TTC549 (cell line): ENCODE data around the gene TCHH.
"Not testable (repeated sequence)": the region's sequence is repeated elsewhere in the genome, so short reads cannot be mapped to it uniquely, and the experiment has no call there.

Source experiments
- FAIRE-seq: peaks from 2 replicates; lab custom pipeline; 2012; peaks lifted over from hg19 to GRCh38; lab: Jason Lieb, UNC

TCHH gene, protein sequence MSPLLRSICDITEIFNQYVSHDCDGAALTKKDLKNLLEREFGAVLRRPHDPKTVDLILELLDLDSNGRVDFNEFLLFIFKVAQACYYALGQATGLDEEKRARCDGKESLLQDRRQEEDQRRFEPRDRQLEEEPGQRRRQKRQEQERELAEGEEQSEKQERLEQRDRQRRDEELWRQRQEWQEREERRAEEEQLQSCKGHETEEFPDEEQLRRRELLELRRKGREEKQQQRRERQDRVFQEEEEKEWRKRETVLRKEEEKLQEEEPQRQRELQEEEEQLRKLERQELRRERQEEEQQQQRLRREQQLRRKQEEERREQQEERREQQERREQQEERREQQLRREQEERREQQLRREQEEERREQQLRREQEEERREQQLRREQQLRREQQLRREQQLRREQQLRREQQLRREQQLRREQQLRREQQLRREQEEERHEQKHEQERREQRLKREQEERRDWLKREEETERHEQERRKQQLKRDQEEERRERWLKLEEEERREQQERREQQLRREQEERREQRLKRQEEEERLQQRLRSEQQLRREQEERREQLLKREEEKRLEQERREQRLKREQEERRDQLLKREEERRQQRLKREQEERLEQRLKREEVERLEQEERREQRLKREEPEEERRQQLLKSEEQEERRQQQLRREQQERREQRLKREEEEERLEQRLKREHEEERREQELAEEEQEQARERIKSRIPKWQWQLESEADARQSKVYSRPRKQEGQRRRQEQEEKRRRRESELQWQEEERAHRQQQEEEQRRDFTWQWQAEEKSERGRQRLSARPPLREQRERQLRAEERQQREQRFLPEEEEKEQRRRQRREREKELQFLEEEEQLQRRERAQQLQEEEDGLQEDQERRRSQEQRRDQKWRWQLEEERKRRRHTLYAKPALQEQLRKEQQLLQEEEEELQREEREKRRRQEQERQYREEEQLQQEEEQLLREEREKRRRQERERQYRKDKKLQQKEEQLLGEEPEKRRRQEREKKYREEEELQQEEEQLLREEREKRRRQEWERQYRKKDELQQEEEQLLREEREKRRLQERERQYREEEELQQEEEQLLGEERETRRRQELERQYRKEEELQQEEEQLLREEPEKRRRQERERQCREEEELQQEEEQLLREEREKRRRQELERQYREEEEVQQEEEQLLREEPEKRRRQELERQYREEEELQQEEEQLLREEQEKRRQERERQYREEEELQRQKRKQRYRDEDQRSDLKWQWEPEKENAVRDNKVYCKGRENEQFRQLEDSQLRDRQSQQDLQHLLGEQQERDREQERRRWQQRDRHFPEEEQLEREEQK (N-terminal part only)

DNA sequence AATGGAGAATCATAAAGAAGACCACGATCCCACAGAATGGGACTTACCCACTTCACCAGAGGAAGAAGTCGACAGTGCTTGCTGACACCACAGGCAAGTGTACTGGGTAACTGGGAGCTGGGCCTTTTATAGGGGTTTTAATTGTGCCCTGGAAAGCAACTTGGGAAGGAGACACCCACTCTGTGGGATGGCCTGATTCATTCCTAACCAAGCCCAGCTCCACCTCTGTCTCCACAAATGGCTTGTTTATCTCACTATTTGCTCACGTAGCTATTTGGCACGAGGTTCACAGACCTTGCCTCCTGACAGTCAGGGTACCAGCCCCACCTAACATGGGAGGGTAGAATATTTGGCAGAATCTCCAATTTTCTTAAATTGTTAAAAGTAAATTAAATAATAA, at the start of gene TCHH:
TSS of gene TCHH (minus strand) at position 101 of the 400 bp plus-strand sequence. CDS start 1,364 bp downstream, outside the sequence.
- FAIRE-seq: no peak

DNA sequence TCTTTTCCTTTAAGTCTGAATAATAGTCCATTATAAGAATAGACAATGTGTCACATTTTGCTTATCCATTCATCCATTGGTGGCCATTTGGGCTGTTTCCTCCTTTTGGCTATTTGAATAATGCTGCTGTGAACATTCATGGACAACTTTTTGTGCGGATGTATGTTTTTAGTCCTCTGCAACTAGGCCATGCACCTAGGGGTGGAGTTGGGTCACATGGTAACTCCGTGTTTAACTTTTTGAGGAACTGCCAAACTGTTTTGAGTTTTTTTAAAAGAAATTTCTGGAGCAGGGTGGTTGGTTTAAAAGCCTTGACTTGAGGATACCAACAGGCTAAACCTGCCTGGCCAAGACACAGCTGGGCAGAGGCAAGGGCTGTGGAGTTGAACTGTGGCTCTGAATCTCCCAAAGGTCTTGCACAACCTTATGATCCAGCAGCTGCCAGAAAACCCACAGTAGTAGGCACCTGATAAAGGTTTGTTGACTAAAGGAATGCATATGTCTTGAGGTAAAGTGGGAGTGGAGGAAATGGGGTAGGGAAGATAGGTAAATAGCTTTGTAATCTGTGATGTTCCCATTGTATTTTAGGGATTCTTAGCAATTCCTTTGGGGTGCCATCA, 49.4 kb upstream of the TCHH start:
- no peak for FAIRE-seq

DNA sequence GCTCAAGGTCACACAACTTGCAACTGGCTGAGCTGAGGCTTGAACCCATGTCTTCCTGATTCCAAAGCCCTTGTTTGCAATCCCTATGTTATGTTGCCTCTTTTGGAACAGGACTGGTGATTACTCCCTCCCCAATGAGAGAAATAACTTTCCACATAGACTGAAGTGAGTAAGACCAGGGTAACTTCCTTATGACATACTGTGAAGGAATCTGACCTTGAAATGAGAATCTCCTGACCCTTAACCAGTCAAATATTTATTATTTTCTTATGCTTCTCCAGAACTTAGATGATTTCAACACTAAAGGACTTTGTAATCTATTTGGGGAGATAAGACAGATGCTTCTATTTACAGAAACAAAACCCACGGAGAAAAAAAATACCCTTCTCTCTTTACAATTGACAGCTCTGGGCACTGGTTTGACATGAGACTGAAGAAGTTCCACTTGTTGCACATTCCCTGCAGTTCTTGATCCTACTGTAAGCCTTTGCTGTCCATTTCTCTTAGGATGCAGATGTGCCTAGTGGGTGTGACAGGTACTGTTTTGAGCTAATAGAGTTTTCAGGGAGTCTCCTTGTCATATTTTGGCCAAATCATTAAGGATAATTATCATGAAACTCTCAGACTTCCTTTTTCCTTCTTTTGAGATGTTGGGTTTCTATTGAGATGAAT, 47.7 kb upstream of the TCHH start:
- no peak for FAIRE-seq

DNA sequence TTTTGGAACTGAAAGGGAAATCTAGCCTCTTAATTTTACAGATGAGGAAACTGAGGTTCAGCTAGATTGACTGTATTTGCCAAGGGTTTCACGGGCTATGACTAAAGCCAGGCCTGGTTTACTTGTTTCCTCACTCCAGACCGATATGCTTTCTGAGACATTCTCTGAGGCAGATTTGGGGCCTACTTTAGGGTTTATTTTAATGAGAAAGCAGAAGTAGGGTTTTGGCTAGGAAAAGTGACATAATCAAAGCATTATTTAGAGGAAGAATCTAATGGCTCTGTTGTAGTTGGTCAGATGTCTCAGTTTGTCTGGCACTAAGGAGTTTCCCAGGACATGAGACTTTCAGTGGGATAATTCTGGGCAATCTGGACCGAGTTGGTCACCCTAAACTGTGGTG, 45.3 kb upstream of the TCHH start:
- FAIRE-seq: no peak

DNA sequence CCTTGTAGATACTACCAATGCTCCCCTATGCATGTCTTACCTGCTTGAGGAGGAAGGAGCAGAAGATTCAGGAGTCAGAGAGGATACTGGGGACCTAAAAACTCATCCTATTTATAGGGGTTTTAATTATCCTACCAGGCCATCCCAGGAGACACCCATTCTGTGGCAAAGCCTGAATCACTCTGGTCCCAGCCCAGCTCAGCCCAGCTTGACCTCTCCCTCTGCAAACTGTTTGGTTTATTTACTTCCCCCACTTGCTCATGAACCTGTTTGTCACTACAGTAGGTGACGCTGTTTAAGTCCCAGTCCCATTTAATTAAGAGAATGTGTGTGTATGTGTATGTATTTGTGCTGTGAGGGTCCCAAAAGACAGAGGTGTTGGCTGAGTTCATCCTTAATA, 43.9 kb upstream of the TCHH start, which contains the start of gene RPTN:
TSS of gene RPTN (minus strand) at position 85 of the 400 bp plus-strand sequence. CDS start 1,339 bp downstream, outside the sequence.
- FAIRE-seq: no peak

DNA sequence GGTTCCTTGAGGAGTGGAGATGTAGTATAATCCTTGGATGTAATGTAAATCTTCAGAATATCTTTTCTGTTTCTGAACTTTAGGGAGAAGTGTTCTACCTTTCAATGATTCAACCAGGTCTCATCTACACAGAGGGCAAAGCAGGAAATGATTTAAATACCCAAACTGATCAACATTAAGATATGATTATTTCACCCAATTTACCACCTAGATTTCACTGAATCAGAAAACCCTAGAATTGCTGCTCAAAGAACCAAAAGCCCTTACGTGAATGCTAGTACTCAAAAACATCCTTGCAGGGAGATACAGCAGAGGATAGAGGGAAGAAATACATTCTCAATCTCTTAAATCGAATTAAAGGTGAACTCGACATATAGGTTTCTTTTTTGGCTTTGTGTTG, 38.8 kb upstream of the TCHH start:
- no peak for FAIRE-seq

DNA sequence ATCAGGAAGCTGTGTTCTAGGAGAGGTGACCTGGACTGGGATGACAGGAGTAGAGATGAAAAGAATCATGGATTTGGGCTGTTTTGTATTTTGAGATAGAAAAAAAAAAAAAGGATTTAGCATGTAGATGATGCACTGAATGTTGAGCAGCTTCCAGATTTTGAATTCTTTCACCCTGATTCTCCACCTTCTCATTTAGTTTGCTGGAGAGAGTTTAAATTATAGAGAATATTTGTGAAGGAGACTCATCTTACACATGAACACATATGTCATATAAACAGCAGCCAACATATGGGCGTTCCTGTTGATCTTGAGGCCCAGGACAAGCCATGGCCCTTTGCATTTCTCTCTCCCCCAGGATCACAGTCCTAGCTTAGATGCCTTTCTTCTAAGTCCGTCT, 36.4 kb upstream of the TCHH start:
- FAIRE-seq: no peak

DNA sequence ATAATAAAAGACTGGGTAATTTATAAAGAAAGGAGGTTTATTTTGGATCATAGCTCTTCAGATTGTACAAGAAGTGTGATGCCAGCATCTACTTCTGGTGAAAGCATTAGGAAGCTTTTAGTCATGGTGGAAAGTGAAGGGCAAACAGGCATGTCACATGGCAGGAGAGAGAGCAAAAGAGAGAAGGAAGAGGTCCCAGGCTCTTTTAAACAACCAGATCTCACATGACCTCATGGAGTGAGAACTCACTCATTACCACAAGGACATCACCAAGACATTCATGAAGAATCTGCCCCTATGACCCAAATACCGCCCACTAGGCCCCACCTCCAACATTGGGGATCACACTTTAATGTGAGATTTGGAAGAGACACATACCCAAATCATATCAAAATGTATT, 33.7 kb upstream of the TCHH start:
- FAIRE-seq: no peak

DNA sequence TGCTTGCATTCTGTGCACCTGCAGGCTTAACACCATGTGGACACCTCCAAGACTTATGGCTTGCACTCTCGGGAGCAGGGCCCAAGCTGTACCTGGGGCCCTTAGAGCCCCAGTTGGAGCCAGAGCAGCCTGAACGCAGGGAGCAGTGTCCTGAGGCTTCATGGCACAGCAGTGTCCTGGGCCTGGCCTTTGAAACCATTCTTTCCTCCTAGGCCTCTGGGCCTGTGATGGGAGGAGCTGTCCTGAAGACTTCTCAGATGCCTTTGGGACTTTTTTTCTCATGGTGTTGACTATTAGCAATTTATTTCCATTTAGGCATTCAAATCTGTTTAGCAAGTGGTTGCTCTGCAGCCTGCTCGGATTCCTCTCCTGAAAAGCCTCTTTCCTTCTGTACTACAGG, 32.8 kb upstream of the TCHH start:
- no peak for FAIRE-seq

DNA sequence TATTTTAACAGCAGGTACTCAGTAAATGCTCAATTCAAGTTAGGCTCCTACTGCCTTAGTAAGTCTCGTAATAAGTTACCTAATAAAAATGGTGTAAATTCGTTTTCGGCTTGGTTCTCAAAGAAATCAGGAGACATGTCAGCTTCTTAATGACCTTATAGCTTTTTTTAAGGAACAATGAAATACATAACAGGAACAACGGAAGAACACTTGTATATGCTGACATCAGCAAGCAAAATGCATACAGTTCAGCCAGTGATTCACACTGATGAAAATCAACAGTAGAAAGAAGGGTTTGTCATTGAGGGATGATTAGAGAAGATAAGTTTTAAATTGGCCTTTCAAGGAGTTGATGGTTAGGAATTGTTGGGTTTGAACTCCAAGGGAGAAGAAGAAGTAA, 30.5 kb upstream of the TCHH start:
- no peak for FAIRE-seq

DNA sequence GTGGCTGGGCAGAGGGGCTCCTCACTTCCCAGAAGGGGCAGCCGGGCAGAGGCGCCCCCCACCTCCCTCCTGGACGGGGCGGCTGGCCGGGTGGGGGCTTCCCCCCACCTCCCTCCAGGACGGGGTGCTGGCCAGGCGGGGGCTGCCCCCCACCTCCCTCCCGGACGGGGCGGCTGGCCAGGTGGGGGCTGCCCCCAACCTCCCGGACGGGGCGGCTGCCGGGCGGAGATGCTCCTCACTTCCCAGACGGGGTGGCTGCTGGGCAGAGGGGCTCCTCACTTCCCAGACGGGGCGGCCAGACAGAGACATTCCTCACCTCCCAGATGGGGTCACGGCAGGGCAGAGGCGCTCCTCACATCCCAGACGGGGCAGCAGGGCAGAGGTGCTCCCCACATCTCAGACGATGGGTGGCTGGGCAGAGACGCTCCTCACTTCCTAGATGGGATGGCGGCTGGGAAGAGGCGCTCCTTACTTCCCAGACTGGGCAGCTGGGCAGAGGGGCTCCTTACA, 29.5 kb upstream of the TCHH start:
- not testable (repeated sequence) for FAIRE-seq

DNA sequence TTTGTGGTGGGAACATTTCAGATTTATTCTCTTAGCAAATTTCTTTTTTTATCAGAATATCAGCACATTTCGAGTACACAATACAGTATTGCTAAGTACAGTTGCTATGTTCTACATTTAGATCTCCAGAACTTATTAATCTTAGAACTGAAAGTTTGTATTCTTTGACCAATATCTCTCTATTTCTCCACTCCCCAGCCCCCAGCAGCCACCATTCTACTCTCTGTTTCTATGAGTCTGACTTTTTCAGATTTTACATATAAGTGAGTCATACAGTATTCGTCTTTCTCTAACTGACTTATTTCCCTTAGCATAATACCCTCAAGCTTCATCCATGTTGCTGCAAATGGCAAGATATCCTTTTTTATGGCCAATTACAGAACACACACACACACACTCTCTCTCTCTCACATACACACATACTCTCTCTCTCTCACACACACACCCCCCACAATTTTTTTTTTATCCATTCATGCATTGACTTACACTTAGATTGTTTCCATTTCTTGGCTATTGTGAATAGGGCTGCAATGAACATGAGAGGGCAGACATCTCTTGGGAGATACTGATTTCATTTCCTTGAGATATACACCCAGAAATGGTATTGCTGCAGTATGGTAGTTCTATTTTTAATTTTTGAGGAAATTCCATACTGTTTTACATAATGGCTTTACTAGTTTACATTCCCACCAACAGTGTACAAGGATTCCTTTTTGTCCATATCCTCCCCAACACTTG, 28.1 kb upstream of the TCHH start:
- FAIRE-seq: no peak

DNA sequence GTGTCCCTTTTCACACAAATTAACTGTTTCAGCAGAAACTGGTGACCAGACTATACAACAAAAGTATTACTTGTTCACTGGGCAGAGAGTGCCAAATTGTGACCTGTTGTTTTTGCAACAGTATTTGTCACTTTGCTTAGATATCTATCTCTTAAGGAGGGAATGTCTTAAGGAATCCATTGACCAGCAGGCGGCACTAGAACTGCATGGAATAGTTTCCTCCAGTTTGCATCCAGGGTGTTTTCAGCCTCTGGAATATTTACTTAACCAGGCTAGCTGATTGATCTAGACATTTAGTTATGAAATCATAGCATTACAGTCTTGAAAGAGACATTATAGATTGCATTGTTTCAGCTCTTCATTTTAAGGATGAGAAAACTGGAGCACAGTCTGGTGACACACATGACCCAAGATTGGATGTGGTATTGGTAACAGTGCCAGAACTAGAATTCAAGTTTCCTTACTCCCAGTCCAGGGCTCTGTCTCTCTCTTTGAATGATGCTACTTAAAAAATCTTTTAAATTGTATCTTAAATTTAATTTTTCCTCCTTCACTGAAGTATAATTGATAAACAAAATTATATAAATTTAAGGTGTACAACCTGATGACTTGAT, 26.8 kb upstream of the TCHH start:
- FAIRE-seq: peak; percentile 95

DNA sequence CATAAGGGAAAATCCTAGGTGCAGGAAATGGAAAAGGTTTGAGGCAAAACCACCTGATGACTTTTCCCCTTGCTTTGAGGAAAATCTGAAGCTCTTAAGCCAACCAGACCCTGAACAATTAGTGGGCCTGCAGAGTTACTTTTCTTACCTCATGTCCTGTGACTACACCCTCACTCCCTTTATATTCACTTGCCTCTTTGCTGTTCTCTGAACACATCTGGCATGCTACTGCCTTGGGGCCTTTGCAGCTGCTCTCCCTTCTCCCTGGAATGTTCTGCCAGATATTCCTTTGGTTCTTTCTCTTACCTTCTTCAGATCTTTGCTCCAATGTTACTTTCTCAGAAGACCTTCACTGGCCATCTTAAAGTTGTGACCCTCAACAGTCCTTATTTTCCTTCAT, 22.0 kb upstream of the TCHH start:
- FAIRE-seq: no peak

DNA sequence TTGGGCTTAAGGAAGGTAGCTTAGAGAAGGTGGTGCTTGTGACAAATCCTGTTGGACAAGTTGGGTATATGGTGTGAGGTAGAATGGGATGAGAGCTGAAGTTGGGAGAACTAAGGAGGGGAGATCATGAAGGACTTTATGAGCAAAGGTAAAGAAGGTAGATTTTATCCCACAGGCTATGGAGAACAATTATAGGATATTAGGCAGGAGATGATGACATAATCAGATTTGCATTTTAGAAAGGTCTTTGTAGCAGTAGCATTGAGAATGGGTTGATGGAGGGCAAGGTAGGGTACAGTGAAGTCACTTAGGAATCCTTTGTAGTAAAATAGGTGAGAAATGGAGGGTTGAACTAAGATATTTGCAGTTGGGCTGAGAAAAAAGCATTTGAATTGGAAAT, 14.9 kb upstream of the TCHH start:
- FAIRE-seq: no peak

DNA sequence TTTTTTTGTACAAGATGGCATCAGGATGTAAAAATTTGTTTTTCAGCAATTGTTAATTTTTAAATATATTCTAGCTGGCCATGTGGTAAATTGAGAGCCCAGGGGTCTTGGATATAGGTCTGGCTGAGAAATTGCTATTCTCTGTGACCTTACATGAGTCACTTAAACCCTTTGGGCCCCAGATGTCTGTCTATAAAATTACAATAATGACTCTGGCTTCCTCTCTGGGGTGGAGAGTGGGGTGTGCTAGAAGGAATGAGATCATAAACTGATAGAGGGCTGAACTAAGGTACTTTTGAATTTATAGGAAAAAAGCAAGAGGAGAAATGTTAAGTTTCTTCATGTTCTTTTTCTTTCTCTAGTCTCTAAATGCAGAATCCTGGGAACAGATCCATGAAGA, 12.4 kb upstream of the TCHH start:
- no peak for FAIRE-seq

DNA sequence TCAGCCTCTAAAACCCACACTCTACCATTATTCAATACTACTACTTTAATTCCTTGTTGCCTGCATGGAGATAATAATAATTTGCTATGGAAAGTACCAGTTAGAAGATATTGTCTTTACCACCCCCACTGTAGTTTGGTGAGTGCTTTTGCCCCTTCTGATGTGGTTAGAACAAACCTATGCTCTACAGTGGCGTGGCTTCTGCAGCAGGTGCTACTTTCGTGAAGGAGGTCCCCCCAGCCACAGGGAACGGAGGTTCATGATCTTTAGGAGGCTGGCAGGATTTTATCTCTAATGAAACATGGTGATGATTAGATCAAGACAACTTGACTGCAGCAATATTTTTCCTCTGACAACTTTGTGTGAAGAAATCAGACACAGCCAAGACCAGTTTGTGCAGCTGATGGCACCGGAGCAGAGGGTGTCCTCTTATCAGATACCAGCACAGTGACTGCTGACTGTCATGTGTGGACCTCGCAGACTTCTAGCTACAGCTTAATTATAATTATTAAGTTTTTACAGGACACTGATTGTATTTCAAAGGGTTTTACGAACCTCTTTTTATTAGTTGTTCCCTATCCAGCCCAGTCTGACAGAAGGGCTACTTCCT, 10.7 kb upstream of the TCHH start:
- no peak for FAIRE-seq

DNA sequence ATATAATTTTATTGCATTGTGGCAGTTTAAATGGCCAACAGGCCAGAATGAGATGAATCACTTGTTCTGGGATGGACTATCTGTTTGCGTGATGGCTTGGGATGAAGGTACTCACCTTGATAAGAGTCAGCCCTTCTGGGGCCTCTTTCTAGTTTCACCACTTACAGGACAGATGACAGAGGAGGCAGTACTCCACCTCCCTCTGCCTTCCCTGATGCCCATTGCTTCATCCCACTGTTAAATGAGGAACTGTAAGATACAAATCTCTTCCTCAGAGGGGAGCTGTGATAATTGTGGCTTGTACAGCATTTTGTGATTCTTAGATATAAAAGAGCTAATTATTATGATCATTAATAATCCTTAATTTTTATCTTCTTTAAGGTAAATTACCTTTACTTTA, 3.7 kb upstream of the TCHH start:
- FAIRE-seq: no peak

DNA sequence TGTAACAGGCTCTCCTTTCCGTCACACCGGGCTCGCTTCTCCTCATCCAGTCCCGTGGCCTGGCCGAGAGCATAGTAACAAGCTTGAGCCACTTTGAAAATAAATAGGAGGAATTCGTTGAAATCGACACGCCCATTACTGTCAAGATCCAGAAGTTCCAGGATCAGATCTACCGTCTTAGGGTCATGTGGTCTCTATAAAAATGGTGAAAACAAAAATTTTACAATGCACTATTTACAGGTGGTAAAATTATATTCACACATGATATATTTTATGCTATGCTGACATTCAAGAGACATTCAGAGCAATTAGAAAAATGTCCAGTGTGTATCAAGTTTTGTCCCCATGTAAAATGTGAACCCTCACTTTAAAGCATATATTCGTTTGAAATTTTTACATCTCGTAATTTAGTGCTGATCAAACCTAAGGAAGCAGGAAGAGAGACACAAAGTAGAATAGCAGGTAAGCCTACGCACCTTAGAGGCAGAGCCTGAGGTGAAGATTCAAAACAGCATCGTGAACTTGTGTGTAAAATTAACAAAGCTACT, 2.3 kb downstream of the TCHH start:
- no peak for FAIRE-seq
